GM12878 (cell line): ENCODE results near the gene TMEM38A. TPM values are rescaled to one million over a fixed set of nuclear protein-coding genes. Genes with fewer than 3 reads are reported as not detected.

ENCODE experiments used
- ATAC-seq: fragments of 200-7000 bp; cut with Tn5 transposase; 3 replicates; pipeline ENCODE4 v1.9.1; 2020; ENCODE audit warnings: mild to moderate bottlenecking, moderate library complexity
- Bru-seq: library from RNA; stranded (reverse); fragments of 400-500 nt; gene quantifications from one replicate; lab custom pipeline; 2021; lab: Mats Ljungman, UMichigan
- BruChase-seq, 2 experiments: library from RNA; stranded (reverse); fragments of 400-500 nt; gene quantifications; one replicate each; lab custom pipeline; 2021; lab: Mats Ljungman, UMichigan
- BruUV-seq: library from RNA; stranded (reverse); fragments of 400-500 nt; replicated peaks from 2 replicates; lab custom pipeline; 2021; lab: Mats Ljungman, UMichigan
- CTCF ChIA-PET: fragments of 300-600 bp; sonication (Branson Sonifier 250); formaldehyde crosslinking; extraction: SDS; loops from one replicate; lab custom pipeline; 2021; ENCODE audit warnings: inconsistent platforms; lab: Yijun Ruan, JAX
- POLR2A ChIA-PET: fragments of 350-600 bp; formaldehyde crosslinking; extraction: SDS; loops from one replicate; lab custom pipeline; 2021; ENCODE audit warnings: inconsistent platforms; lab: Charles Lee
- RAD21 ChIA-PET: fragments of 300-600 bp; sonication (Branson Sonifier 250); formaldehyde crosslinking; loops from one replicate; lab custom pipeline; 2023; ENCODE audit warnings: antibody characterized with exemption; ENCODE audit not compliant: unreplicated experiment; lab: Charles Lee
- SMC1A ChIA-PET: fragments of 300-600 bp; sonication (Branson Sonifier 250); formaldehyde crosslinking; loops from one replicate; lab custom pipeline; 2023; ENCODE audit not compliant: unreplicated experiment, uncharacterized antibody; lab: Charles Lee
- DNase-seq: peaks from one replicate; pipeline ENCODE4 v3.0.0-alpha.2; 2011; ENCODE audit warnings: low read depth, low spot score
- FAIRE-seq: peaks from 3 replicates; lab custom pipeline; 2011; peaks lifted over from hg19 to GRCh38; lab: Jason Lieb, UNC
- H2AFZ ChIP-seq: 2 replicates; pipeline ENCODE4 v1.6.0; 2011; ENCODE audit warnings: low read depth, low read length, control low read depth; ENCODE audit not compliant: control insufficient read depth
- H3K27ac ChIP-seq: 2 replicates; pipeline ENCODE4 v1.5.1; 2011; ENCODE audit warnings: control low read depth; ENCODE audit not compliant: control insufficient read depth, insufficient read depth
- H3K27me3 ChIP-seq, 2 experiments: replicated peaks in 1 of 2; 2 replicates each; pipeline versions ENCODE4 v1.6.0 to v1.6.1; 2011; ENCODE audit warnings: low read length in 1 of 2; ENCODE audit not compliant: control insufficient read depth in 2 of 2, insufficient read depth in 2 of 2
- H3K36me3 ChIP-seq, 2 experiments: 2 replicates each; pipeline ENCODE4 v1.5.1; 2011; ENCODE audit warnings: low read length in 1 of 2; ENCODE audit not compliant: control insufficient read depth in 2 of 2, insufficient read depth in 2 of 2
- H3K4me1 ChIP-seq: 2 replicates; pipeline ENCODE4 v1.6.1; 2011; ENCODE audit warnings: mild to moderate bottlenecking, low read length, moderate library complexity, mixed read lengths; ENCODE audit not compliant: control insufficient read depth, insufficient read depth
- H3K4me2 ChIP-seq: 2 replicates; pipeline ENCODE4 v1.6.0; 2011; ENCODE audit warnings: control low read depth; ENCODE audit not compliant: control insufficient read depth, insufficient read depth
- H3K4me3 ChIP-seq: fragments of 200-600 bp; sonication (generic); 2 replicates; pipeline ENCODE4 v1.5.1; 2016
- H3K79me2 ChIP-seq: 2 replicates; pipeline ENCODE4 v1.6.0; 2011; ENCODE audit warnings: low read length; ENCODE audit not compliant: control insufficient read depth, insufficient read depth
- H3K9ac ChIP-seq: 2 replicates; pipeline ENCODE4 v1.8.0; 2011; ENCODE audit warnings: low read length, control low read depth, mixed read lengths; ENCODE audit not compliant: control insufficient read depth, insufficient read depth
- H3K9me3 ChIP-seq: replicated peaks from 3 replicates; pipeline ENCODE4 v1.5.1; 2011; ENCODE audit warnings: mild to moderate bottlenecking, low read length; ENCODE audit not compliant: control insufficient read depth, insufficient read depth
- H4K20me1 ChIP-seq: 2 replicates; pipeline ENCODE4 v1.6.0; 2011; ENCODE audit not compliant: control insufficient read depth, insufficient read depth
- BACH1 ChIP-seq: fragments of 450-650 bp; IDR thresholded peaks from 2 replicates; pipeline ENCODE4 v1.6.1; 2017; ENCODE audit warnings: mild to moderate bottlenecking, borderline replicate concordance
- BHLHE40 ChIP-seq, 2 experiments: fragments of 450-650 bp in 1 of 2; IDR thresholded peaks; 2 replicates each; pipeline ENCODE4 v1.6.1; 2011 to 2017; ENCODE audit warnings: low read depth in 2 of 2, borderline replicate concordance in 1 of 2, improper control_type of control experiment in 1 of 2, low read length in 1 of 2, mild to moderate bottlenecking in 1 of 2
- DPF2 ChIP-seq: fragments of 450-650 bp; IDR thresholded peaks from 2 replicates; pipeline ENCODE4 v1.6.1; 2017; ENCODE audit warnings: mild to moderate bottlenecking
- EGR1 ChIP-seq, 2 experiments: IDR thresholded peaks; 1 replicate in 1 of 2; 2 replicates in 1 of 2; pipeline ENCODE4 v1.6.1; 2011 to 2012; ENCODE audit warnings: low read depth in 2 of 2, low read length in 2 of 2, borderline replicate concordance in 1 of 2, mild to moderate bottlenecking in 1 of 2, moderate library complexity in 1 of 2
- GATAD2B ChIP-seq: fragments of 450-650 bp; conservative IDR thresholded peaks from 2 replicates; pipeline ENCODE4 v1.6.1; 2017; ENCODE audit warnings: low read depth, mild to moderate bottlenecking, moderate library complexity
- IKZF1 ChIP-seq: fragments of 450-650 bp; conservative IDR thresholded peaks from 2 replicates; pipeline ENCODE4 v1.6.1; 2017; ENCODE audit warnings: antibody characterized with exemption, mild to moderate bottlenecking
- NR2C1 ChIP-seq: fragments of 450-650 bp; IDR thresholded peaks from 2 replicates; pipeline ENCODE4 v1.6.1; 2017; ENCODE audit warnings: antibody characterized with exemption, mild to moderate bottlenecking, moderate library complexity
- NR2C2 ChIP-seq: IDR thresholded peaks from 2 replicates; pipeline ENCODE4 v1.6.1; 2011; ENCODE audit warnings: borderline replicate concordance, low read depth; ENCODE audit not compliant: control insufficient read depth, insufficient read length
- NRF1 ChIP-seq: conservative IDR thresholded peaks from 2 replicates; pipeline ENCODE4 v1.6.1; 2011; ENCODE audit warnings: mild to moderate bottlenecking, low read depth, low read length, improper control_type of control experiment
- POLR2A ChIP-seq: IDR thresholded peaks from 2 replicates; pipeline ENCODE4 v1.6.1; 2011; ENCODE audit warnings: low read depth, mild to moderate bottlenecking, low read length
- SMARCA5 ChIP-seq: fragments of 450-650 bp; IDR thresholded peaks from 2 replicates; pipeline ENCODE4 v1.6.1; 2017; ENCODE audit warnings: mild to moderate bottlenecking
- TAF1 ChIP-seq: IDR thresholded peaks from 2 replicates; pipeline ENCODE4 v1.6.1; 2011; ENCODE audit warnings: mild to moderate bottlenecking, low read depth, low read length, borderline replicate concordance
- TCF12 ChIP-seq: IDR thresholded peaks from 2 replicates; pipeline ENCODE4 v1.6.1; 2011; ENCODE audit warnings: low read depth, mild to moderate bottlenecking, low read length
- TCF3 ChIP-seq: IDR thresholded peaks from 2 replicates; pipeline ENCODE4 v1.6.1; 2012; ENCODE audit warnings: low read depth, mild to moderate bottlenecking, low read length, borderline replicate concordance; ENCODE audit not compliant: insufficient read depth
- YY1 ChIP-seq: IDR thresholded peaks from 2 replicates; pipeline ENCODE4 v1.6.1; 2011; ENCODE audit warnings: low read depth, mild to moderate bottlenecking, low read length
- ZNF274 ChIP-seq: IDR thresholded peaks from one replicate; pipeline ENCODE4 v1.8.0; 2011; ENCODE audit not compliant: insufficient read length, insufficient read depth
- WGBS: methylation state at CpG from one replicate; pipeline ENCODE4 v1.1.6; 2016; ENCODE audit warnings: low lambda C conversion rate; ENCODE audit not compliant: insufficient replicate concordance, insufficient coverage; ENCODE audit errors: missing lambda C conversion rate; 5-methylcytosine and 5-hydroxymethylcytosine counted together
- in situ Hi-C: fragments of 300-500 bp; cut with MboI; formaldehyde crosslinking; loops from 9 replicates; pipeline ENCODE4 v1.14.3; 2018; ENCODE audit warnings: mixed read lengths
- intact Hi-C: fragments of 100-400 bp; cut with micrococcal nuclease; formaldehyde crosslinking; loops from one replicate; pipeline ENCODE4 v1.14.2; 2022; ENCODE audit not compliant: unreplicated experiment
- long read RNA-seq, 2 experiments: library from polyadenylated mRNA; unstranded; transcript quantifications; one replicate each; pipeline ENCODE4 v2.0.0, GENCODE V29; 2019 to 2020
- polyA minus RNA-seq, 3 experiments: library from RNA; depleted of rRNA, polyadenylated mRNA; stranded (reverse); fragments of >200 nt; gene quantifications; 2 replicates each; pipeline ENCODE4 v1.2.3, GENCODE V29; 2011
- polyA plus RNA-seq, 11 experiments: library from polyadenylated mRNA; depleted of rRNA in 4 of 11; unstranded in 6 of 11; stranded (reverse) in 5 of 11; fragments of >200 nt; fragmentation: Nextera tagmentation in 4 of 11; fragmentation: Illumina TruSeq in 1 of 11; extraction: Ambion mirVana in 4 of 11; extraction: Trizol in 1 of 11; gene quantifications; 1 replicate in 1 of 11; 2 replicates in 10 of 11; pipeline versions ENCODE4 v1.2.1 to v1.2.3, GENCODE V29; 2011 to 2016; ENCODE audit warnings: inconsistent platforms in 2 of 11, missing spikeins in 2 of 11, low read depth in 1 of 11
- total RNA-seq, 4 experiments: library from RNA; depleted of rRNA in 3 of 4; stranded (reverse); fragments of >200 nt in 3 of 4; fragmentation: Illumina TruSeq in 1 of 4; extraction: Trizol in 1 of 4; gene quantifications; 2 replicates each; pipeline versions ENCODE4 v1.2.1 to v1.2.3, GENCODE V29; 2013 to 2021
- TF ChIP-seq, protein P1 (sequence below): fragments of 450-650 bp; IDR thresholded peaks from 2 replicates; pipeline ENCODE4 v1.6.1; 2017; ENCODE audit warnings: mild to moderate bottlenecking, low read depth, inconsistent platforms; ENCODE audit not compliant: poor library complexity, severe bottlenecking

The TMEM38A gene
- total RNA-seq (2013; cell fraction: nucleolus; rRNA removed): 32.5 and 33.0 TPM in 2 replicates
- total RNA-seq (2014; rRNA removed) (18.0 and 19.1 TPM in 2 replicates), total RNA-seq (2014; rRNA removed; fragmentation: Illumina TruSeq; extraction: Trizol) (11.9 TPM in 2 replicates), total RNA-seq (2021) (14.5 and 17.2 TPM in 2 replicates), polyA plus RNA-seq (2011; rRNA removed) (9.8 and 12.7 TPM in 2 replicates), polyA plus RNA-seq (2014; fragmentation: Illumina TruSeq; extraction: Trizol) (11.5 and 12.4 TPM in 2 replicates), polyA plus RNA-seq (2014; fragmentation: Nextera tagmentation; extraction: Ambion mirVana) (1 to 10 TPM; 4.5 to 6.1 TPM), polyA plus RNA-seq (2014; rRNA removed) (17.9 and 20.4 TPM in 2 replicates), polyA plus RNA-seq (2016; fragmentation: Nextera tagmentation; extraction: Ambion mirVana) (10 to 100 TPM; 20.2 to 22.2 TPM), polyA minus RNA-seq (2011; rRNA and poly(A)+ RNA removed) (17.8 and 20.1 TPM in 2 replicates), Bru-seq, nascent RNA (percentile 72 among the genes with signal in this experiment), BruChase-seq, experiment 1, labeled RNA remaining after a 6-hour chase (percentile 74 among the genes with signal in this experiment), BruChase-seq, experiment 2, labeled RNA remaining after a 2-hour chase (percentile 72 among the genes with signal in this experiment)
- polyA plus RNA-seq (2011; ENCODE audit: low read depth): 13.2 TPM
- 14.7 and 19.0 TPM in 2 replicates for polyA plus RNA-seq (2011; cell fraction: cytosol; rRNA removed)
- polyA plus RNA-seq (2011; cell fraction: nucleus; rRNA removed): 11.5 and 13.6 TPM in 2 replicates
- 18.4 and 20.6 TPM in 2 replicates for polyA plus RNA-seq (2012)
- 4.4 and 5.7 TPM in 2 replicates for polyA minus RNA-seq (2011; cell fraction: cytosol; rRNA and poly(A)+ RNA removed)
- polyA minus RNA-seq (2011; cell fraction: nucleus; rRNA and poly(A)+ RNA removed): 5.9 and 6.3 TPM in 2 replicates
- long read RNA-seq, experiment 1, partial matches to known transcripts: 0 of 6 reads
- long read RNA-seq, experiment 1, other reads (novel, unspliced or antisense): 1 of 6 reads
- long read RNA-seq, experiment 2, partial matches to known transcripts: 0 of 3 reads
- long read RNA-seq, experiment 2, other reads (novel, unspliced or antisense): 2 of 3 reads

GRCh38 chr19:16660763-16661479, at the start of gene TMEM38A:
Gene TMEM38A (plus strand): TSS chr19:16661139. CDS start chr19:16661218, 79 bp downstream.
- DNase-seq (no peak), ATAC-seq (peak; percentile 43), FAIRE-seq (no peak)
- ChIA-PET POLR2A (interaction anchor here (0.7 to 4.9 kb wide), 14 partner anchors 21 to 490 kb away, joined by 3 to 64 read pairs (median 4); partner anchors contain the start of genes C19orf44, CALR3, MED26 and SLC35E1), RAD21 (interaction anchor here (0.6 to 3.3 kb wide), 7 partner anchors 36 to 88 kb away, joined by 3 to 22 read pairs (median 6); partner anchors contain the start of gene SLC35E1), CTCF (interaction anchor here (0.7 to 1.9 kb wide), 5 partner anchors 37 to 216 kb away, joined by 3 to 7 read pairs (median 4); no protein-coding TSS in a partner anchor), SMC1A (interaction anchor here (0.8 to 3.9 kb wide), 5 partner anchors 11 to 132 kb away, joined by 3 to 21 read pairs (median 3); no protein-coding TSS in a partner anchor)
- H3K27me3 ChIP-seq: no peaks in the 10 kb centered on the region
- H3K4me2 ChIP-seq: peak within 1 kb of the TSS; percentile 99
- peaks cover 13% of the 10 kb centered on the region for H4K20me1 ChIP-seq
- intact Hi-C loops (loop anchor here (2.0 to 5.0 kb wide), 2 partner anchors 34 to 74 kb away; partner anchors contain the start of gene MED26), in situ Hi-C loops (no loop called here)
- H3K27ac ChIP-seq: peak within 1 kb of the TSS; percentile 94
- H3K9me3 ChIP-seq: no peaks in the 10 kb centered on the region
- H3K9ac ChIP-seq: peak within 1 kb of the TSS; percentile 87
- peaks cover 61% of the 10 kb centered on the region for H3K79me2 ChIP-seq
- H3K36me3 ChIP-seq: peaks cover 4 to 24% of the 10 kb centered on the region in 2 experiments; a peak in 3 of 4 replicates
- peaks cover 17% of the 10 kb centered on the region for H3K4me1 ChIP-seq
- no TSS peak for BruUV-seq
- peak within 1 kb of the TSS; percentile 99 for H3K4me3 ChIP-seq
- peak within 1 kb of the TSS; percentile 97 for H2AFZ ChIP-seq
- under 1% methylated on average over 40 of the region's 76 CpGs for WGBS
- TF ChIP-seq SMARCA5 (no peak), TCF3 (peak; percentile 79; the same call in 1 of the 2 replicates), DPF2 (peak; percentile 53; the same call in 1 of the 2 replicates), EGR1 (IDR thresholded peaks at IDR 0.05; ENCODE audit: borderline replicate concordance in 1 of 2, low read depth in 2 of 2, low read length in 2 of 2) (peak in 1 of 2 experiments; percentile 89; a peak in 2 of 3 replicates), BACH1 (0 out of 2 replicates have a peak, but pooled peaks have one; percentile 33), NRF1 (no peak), POLR2A (peak; percentile 79), NR2C1 (no peak), TAF1 (0 out of 2 replicates have a peak, but pooled peaks have one; percentile 9), IKZF1 (0 out of 2 replicates have a peak, but pooled peaks have one; percentile 22), TCF12 (0 out of 2 replicates have a peak, but pooled peaks have one; percentile 48), BHLHE40 (IDR thresholded peaks at IDR 0.05; ENCODE audit: borderline replicate concordance in 1 of 2, low read depth in 2 of 2, low read length in 1 of 2) (peak in 1 of 2 experiments; percentile 79; a peak in 2 of 4 replicates), NR2C2 (no peak), ZNF274 (no peak), YY1 (peak; percentile 50; the same call in 1 of the 2 replicates), GATAD2B (0 out of 2 replicates have a peak, but pooled peaks have one; percentile 28)
- TF ChIP-seq, protein P1, sequence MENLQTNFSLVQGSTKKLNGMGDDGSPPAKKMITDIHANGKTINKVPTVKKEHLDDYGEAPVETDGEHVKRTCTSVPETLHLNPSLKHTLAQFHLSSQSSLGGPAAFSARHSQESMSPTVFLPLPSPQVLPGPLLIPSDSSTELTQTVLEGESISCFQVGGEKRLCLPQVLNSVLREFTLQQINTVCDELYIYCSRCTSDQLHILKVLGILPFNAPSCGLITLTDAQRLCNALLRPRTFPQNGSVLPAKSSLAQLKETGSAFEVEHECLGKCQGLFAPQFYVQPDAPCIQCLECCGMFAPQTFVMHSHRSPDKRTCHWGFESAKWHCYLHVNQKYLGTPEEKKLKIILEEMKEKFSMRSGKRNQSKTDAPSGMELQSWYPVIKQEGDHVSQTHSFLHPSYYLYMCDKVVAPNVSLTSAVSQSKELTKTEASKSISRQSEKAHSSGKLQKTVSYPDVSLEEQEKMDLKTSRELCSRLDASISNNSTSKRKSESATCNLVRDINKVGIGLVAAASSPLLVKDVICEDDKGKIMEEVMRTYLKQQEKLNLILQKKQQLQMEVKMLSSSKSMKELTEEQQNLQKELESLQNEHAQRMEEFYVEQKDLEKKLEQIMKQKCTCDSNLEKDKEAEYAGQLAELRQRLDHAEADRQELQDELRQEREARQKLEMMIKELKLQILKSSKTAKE: no peak
